HG03565 (cell line): ENCODE measurements around the gene XXYLT1.

Experiments used
- ATAC-seq: cut with Tn5 transposase; IDR thresholded peaks from one replicate; pipeline ENCODE4 v1.9.1; 2021; ENCODE audit warnings: mild to moderate bottlenecking, moderate library complexity; ENCODE audit not compliant: unreplicated experiment

XXYLT1 gene

DNA sequence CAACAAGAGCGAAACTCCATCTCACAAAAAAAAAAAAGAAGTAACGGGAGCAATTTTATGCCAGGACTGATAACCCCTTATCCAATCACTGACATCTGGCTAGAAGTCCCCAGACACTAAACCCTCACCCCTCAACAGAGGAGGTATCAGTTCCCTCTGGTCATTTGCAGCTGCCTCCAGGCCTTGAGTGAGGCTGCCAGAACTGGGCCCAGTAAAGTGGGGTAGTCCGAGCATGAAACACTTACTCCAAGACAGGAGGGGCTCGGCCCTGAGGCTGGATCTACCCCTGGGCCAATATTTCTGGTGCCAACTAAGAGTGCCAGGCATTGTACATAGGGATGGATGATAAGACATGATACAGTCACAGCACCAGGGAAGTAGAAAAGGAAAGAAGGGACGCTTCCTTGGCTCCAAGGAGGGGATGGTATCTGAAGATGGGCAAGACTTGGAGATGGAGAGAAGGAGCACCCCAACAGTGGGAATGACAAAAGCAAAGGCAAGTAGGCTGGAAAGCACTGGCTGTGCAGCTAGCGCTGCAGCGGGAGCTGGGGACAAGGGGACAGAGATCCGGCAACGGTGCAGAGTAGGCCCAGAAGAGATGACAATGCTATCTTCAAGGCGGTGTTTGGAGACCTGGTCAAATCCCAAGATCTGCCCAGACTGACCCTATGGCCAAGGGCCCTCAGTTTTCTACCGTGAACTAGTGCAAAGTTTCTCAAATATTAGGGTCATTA, 2.2 kb downstream of the XXYLT1 start:
- no peak for ATAC-seq

DNA sequence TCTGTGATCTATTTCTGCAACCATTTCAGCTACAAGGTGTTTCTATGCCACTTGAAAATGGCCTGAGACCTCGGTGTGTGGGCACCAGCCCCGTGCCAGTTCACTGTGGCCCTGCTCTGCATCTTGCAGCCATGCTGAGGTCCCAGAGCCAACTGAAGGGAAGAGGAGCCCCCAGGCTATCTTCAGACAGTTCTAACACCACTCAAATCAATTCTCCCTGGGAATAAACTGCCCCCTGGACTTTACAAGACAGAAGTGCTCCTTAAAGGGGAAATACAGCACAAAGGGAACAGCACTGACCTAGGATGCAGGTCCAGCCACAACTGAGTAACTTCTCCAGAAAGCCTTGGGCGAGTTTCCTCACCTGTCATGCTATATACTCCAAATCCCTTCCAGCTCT, 3.9 kb downstream of the XXYLT1 start:
- ATAC-seq = no peak

DNA sequence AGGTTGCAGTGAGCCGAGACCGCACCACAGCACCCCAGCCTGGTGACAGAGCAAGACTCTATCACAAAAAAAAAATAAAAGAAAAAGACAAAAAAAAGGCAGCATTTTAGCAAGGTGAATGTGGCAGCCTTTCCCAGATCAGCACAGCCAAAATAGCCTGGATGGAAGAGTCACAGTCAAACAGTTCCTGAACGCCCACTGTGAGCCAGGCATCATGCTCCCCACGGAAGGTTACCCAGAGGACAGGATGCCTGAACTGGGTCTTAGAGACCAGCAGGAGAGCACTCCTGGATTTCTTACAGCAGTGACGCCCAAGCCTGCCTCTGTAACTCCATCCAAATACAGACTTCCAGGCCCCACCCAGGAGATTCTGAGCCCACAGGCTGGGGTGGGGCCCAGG, 4.5 kb downstream of the XXYLT1 start:
- ATAC-seq = no peak

DNA sequence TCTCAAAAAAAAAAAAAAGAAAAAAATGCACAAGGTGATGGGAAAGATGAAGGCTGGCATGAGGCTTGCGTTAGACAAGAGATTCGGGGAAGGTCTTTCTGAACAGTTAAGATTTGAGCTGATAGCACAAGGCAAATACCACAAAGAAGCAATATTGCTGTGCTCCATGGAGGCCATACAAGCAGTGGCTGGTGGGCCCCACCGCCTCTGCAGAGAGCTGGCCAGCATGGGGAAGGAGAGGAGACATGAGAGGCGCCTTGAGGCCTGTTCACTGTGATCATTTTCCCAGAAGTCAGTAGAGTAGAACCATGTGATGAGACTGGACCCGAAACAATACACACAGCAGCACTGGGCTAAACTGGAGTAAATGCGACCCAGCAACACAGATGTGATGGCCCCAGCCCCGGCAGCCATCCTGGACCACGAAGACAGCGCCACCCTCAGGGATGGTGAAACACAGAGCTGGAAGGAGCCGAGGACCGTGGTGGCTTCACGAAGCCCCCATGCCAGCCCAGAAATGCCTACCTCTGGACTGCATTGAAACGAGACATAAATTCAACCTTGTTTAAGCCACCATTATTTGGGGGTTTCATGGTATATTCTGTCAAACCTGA, 5.5 kb downstream of the XXYLT1 start:
- no peak for ATAC-seq

DNA sequence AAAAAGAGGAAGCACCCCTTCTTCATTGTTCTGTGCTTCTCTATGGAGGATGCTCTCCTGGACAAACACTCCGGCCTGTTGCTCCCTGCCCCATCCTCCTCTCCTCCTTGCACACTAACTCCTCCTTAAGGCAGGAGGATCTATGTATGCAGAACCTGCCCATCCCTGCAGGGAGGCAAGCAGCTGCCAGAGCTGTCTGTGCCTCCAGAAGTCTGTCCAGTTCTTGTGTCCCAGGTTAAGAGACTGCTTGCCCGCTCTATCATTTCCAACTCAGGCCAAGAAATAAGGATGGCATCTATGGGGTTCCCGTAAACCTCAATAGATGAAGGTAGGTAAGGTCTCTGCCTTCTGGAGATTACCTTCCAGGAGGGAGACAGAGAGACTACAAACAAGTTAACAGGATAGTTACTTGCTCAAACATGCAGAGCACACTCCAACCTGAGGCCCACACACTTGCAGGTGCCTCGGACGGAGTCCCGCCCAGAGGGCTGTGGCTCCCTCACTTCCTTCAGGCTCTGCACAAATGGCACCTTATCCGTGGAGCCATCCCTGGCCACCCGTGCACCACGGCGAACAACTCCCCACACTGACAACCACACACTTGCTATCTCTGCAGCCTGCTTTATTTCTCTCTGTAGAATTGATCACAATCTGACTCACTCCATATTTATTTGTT, 6.9 kb downstream of the XXYLT1 start:
- no peak for ATAC-seq

GRCh38 chr3:195263193-195263924, 7.6 kb downstream of the XXYLT1 start:
- no peak for ATAC-seq

DNA sequence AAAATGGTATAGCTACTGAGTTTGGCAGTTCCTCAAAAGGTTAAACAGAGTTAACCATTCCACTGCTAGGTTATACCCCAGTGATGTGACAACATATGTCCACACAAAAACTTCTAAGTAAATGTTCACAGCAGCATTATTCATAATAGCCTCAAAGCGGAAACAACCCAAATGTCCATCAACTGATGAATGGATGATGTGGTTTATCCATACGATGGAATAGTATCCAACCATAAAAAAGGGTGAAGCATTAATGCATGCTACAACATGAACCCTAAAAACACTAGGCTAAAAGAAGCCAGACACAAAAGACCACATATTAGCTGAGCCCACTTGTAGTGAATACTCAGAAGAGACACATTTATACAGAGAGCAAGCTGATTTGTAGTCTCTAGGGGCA, 9.0 kb downstream of the XXYLT1 start:
- ATAC-seq = no peak

DNA sequence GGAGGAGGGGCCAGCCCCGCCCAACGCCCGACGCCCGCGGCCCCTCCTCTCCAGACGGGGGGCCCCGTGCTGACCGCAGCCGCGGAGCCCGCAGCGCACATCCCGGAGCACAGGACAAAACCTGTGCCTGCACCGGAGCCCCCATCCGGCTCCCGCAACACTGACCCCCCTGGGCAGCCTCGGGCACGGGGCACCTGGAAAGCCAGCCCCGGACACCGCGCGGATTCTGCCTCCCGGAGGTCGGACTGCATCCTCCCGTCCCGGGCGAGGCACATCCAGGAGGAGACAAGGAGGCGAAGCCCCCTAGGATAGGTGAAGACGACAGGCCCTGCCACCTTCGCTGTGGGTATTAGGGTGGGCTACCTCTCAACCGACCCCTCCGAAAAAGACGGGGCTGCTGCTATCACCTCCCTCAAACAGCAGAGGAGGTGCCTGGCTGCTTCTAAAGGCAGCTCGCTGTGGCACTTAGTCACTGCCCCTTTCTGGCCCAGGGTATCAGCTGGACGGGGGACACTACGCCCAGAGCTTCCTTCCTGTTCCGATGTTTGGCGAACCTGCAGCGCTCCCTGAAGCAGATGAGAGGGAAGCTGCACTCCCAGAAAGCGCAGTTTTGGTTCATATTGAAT, 10.6 kb downstream of the XXYLT1 start:
- no peak for ATAC-seq

DNA sequence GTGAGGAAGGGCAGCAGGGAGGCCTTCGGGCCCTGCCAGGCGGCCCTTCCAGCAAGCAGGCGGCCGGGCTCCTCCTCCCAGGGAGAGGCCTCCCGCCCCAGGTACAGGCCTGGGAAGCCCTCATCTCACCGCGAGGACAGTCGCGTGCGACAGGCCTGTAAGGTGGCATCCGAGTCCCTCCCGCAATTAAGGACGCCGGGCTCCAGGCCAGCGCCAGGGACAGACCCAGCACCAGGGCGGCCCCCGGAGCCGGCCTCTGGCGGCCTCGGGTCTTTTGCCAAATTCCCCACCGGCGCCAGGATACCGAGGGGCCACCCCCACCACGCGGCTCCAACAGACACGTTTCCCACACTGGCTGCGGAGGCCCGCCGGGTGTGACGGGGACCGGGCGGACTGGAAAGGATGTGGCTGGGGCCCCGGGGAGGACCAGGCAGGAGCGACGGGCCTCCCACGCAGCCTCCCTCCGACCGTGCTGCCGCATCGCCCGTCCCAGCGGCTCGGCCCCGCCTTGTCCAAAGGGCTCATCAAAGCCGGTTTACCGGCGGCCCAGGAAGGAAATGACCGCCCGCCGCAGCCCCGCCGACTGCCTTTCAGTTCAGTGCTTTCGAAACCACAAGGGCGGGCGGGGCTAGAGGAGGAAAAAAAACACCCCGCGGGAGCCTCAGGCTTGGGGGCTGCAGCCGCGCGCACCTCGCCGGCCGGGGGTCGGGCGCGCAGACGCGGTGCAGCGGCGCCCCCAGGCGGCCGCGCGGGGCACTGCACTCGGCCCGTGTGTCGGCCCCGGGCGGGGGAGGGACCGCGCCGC, 11.3 kb downstream of the XXYLT1 start:
- peak; percentile 59 for ATAC-seq

- no peak for ATAC-seq
Observed at GRCh38 chr3:195259154-195259474, 11.8 kb downstream of the XXYLT1 start.

DNA sequence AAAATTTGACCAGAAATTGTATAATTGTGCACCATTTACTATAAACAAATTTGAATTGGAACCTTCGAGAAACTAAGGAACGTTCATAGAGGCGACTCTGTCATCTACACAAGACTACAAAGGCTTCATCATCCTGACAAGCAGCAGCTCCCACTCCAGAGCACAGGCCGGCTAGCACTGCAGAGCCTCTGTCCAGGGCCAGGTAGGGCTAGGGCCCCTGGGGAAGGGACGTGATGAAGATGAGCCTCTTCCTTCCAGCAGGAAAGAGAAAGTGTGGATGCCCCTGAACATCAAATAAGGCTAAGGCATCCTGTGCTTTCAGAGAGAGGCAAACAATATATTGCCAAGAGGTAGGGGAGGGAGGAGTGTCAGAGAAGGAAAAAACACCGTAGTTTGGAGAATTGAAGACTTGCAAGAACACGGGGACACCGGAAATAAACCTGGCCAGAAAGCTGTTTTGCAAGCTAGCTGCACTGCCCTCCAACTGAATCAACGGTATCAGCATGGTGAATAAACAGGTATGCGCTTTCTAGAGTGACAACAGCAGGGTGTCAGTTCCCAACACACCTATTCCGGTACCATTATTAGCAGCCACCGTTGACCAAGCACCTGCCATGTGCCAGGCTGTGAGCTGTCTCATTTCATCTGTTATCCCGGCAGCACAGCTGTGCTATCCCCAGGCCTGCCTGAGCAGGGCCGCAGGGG, 12.4 kb downstream of the XXYLT1 start:
- no peak for ATAC-seq

DNA sequence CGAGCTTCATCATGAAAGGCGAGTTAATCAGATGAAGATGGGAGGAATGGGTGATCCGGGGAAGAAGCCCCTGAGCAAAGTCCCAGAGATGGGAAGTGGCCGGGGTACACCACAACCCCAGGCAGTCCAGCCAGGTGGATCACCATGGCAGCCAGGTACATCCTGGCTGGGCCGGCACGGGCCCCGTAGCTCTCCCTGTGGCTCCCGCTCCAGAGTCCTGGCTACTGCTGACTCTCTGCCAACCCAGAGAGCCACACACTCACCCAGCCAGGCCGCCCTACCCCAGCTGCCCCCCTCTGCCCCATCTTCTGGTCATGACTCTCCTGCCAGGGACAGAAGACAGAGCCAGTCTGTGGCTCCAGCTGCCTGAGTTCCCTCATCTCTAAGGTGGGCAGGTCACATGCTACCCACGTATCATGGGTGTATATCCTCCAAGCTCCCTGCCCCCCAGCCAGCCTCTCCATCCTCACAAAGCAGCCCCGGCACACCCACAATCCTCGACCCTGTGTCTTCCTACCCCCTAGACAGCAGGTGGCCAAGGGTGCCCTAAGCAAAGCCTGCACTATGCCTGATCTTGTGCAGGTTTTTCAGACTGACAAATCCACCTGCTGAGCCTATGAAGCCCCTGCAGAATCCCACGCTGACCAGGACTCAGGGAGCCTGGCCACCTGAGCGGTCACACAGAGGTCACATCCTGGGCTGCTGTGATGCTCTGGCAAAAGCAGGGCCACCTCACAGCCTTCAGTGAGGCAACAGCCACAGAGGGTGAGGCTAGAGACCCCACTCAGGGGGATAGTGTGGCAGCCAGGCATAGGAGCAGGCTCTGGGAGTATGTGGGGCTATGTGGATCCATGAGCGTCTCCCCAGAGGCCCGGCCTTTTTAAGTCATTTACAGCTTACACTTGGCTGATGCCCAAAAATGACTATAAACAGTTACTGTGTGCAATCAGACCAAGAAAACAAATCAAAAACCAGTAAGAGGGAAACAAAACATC, 13.2 kb downstream of the XXYLT1 start:
- no peak for ATAC-seq

GRCh38 chr3:195256639-195257453, 14.1 kb downstream of the XXYLT1 start:
- ATAC-seq = no peak

DNA sequence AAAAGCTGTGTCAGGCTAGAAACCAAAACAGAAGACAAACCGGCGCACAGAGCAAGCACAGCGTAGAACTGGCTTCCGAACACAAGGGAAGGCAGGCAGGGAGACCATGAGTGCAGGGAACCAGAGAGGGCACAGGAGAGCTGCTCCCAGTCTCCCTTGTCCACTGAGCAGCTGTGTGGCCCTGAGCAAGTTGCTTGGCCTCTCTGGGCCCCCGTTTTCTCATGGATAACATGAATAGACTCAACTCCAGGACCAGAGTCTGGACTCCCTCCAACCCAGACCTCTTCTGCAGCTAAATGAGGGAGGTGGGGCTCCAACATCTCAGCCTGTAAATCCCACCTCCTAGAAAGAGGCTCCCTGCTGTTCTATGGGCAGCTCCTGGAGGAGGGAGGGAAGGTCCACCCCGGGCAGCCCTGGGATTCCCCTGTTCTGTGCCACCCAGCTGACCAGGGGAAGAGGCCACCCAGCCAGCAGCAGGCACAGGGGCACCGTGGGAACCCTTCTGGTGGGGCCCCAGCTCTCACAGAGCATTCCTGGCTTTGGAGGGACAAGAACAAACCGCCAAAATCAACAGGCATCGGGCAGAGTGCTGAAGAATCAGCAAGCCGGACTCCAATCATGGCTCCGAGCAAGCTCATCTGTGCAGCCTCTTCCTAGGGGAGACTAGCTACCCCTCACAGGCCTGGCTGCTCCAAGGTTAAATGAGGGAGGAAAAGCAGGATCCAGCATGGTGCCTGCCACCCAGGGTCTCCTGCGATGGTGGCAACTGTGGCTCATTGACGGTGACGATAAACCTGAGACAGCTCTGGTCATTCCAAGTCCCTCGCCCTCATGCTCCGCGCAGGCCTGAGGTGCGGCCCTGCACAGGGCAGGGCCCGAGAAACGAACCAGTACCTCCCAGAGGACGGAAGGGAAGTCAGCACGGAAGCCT, 15.1 kb downstream of the XXYLT1 start:
- no peak for ATAC-seq

DNA sequence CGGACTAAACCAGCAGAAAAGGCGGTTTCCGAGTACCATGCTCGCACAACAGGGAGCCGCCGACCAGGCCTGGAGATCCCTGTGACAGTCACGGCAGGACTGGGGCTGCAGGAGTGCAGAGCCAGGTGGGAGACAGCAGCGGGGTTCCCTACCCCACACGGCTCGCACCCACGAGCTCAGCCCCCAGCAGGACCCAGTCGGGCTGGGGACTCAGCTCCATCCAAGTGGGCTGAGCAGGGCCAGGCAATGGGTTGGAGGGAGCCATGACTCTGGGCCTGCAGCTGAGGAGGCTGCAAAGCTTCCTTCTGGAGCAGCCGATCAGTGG, 15.8 kb downstream of the XXYLT1 start:
- no peak for ATAC-seq

DNA sequence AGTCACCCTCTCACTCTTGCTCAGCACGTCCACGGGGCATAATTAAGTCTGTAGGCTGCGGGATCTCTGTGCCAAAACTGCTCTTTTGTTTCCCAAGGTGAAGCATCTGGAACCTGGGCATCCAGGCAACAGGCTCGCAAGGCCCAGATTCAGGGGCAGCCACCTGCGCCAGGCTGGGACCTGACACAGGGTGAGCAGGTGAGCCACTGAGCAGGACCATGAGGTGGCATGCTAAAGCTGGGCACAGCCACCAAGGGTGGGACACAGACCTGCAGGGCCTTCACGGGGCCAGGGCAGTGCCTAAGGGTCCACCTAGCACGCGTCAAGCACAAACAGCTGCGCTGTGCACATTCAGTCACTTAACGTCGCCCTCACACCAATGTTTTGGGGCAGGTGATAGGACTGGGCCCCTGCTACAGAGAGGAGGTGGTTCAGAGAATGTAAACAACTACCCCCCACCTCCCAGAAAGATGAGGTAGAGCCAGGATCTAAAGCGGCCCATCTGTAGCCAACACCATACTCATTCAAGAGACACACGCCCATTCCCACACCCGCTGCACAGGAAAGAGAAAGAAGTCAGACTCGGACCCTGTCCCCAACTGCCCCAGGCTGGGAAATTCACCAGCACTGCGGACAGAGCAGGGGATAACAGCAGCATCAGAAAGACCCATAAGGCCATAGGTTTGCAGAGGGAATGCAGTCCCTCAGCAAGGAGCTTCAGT, 16.3 kb downstream of the XXYLT1 start:
- no peak for ATAC-seq
